ENCODE data around the gene KDM4E.

- no peak for TF ChIP-seq EZH2phosphoT487 (IDR thresholded peaks at IDR 0.05; ENCODE audit: borderline replicate concordance, low read depth)
- TF ChIP-seq TAF1 (IDR thresholded peaks at IDR 0.05; ENCODE audit: borderline replicate concordance, low read depth, low read length): peak; percentile 65; the same call in 1 of the 2 replicates
- no peak for TF ChIP-seq FOSL2 (IDR thresholded peaks at IDR 0.05; ENCODE audit: borderline replicate concordance, low read depth)
Observed at GRCh38 chr11:95067039-95067840, 42.2 kb downstream of the KDM4E start.

All from SK-N-SH (cell line).